B cell (primary cell): ENCODE data around the gene REG3G. TPM values are rescaled to one million over a fixed set of nuclear protein-coding genes. Genes with fewer than 3 reads are reported as not detected.

Source experiments
- ATAC-seq: fragments of 200-7000 bp; cut with Tn5 transposase; one replicate; pipeline ENCODE4 v1.10.0; 2021; ENCODE audit warnings: low read depth, mild to moderate bottlenecking, moderate number of reproducible peaks, moderate library complexity
- CTCF ChIA-PET: fragments of 350-600 bp; sonication (Branson Sonifier 250); formaldehyde crosslinking; loops from one replicate; lab custom pipeline; 2021; ENCODE audit warnings: antibody characterized with exemption, inconsistent platforms; lab: Charles Lee
- POLR2A ChIA-PET: fragments of 350-600 bp; sonication (Branson Sonifier 250); formaldehyde crosslinking; loops from one replicate; lab custom pipeline; 2021; ENCODE audit warnings: antibody characterized with exemption; lab: Charles Lee
- DNase-seq: peaks from one replicate; pipeline ENCODE4 v3.0.0; 2013
- H2AFZ ChIP-seq: 2 replicates; pipeline ENCODE4 v1.6.1; 2012; ENCODE audit warnings: mild to moderate bottlenecking, low read depth, low read length; ENCODE audit not compliant: insufficient read depth, poor library complexity, severe bottlenecking
- H3K27ac ChIP-seq, 2 donors: 1 replicate in 1 of 2; 2 replicates in 1 of 2; pipeline ENCODE4 v1.5.1; 2012 to 2013; ENCODE audit warnings: low read length in 2 of 2, mild to moderate bottlenecking in 2 of 2, moderate library complexity in 1 of 2
- H3K27me3 ChIP-seq, 4 experiments: fragments of 200-600 bp in 1 of 4; sonication (generic) in 1 of 4; replicated peaks in 1 of 4; 1 replicate in 2 of 4; 2 replicates in 2 of 4; pipeline versions ENCODE4 v1.6.1 to v1.7.0; 2013 to 2016; ENCODE audit warnings: low read length in 3 of 4, mild to moderate bottlenecking in 2 of 4, mixed read lengths in 1 of 4, moderate library complexity in 1 of 4; ENCODE audit not compliant: insufficient read depth in 4 of 4, control insufficient read depth in 3 of 4; ENCODE audit errors: control extremely low read depth in 1 of 4
- H3K36me3 ChIP-seq, 2 experiments: replicated peaks in 1 of 2; 1 replicate in 1 of 2; 2 replicates in 1 of 2; pipeline versions ENCODE4 v1.6.1 to v1.7.1; 2013; ENCODE audit warnings: low read length in 1 of 2; ENCODE audit not compliant: insufficient read depth in 2 of 2, control insufficient read depth in 1 of 2; ENCODE audit errors: control extremely low read depth in 1 of 2, extremely low read depth in 1 of 2
- H3K4me1 ChIP-seq, 2 donors: fragments of 200-600 bp in 1 of 2; sonication (generic) in 1 of 2; 1 replicate in 1 of 2; 2 replicates in 1 of 2; pipeline versions ENCODE4 v1.5.1 to v1.6.1; 2013 to 2017; ENCODE audit warnings: low read length in 2 of 2; ENCODE audit not compliant: control insufficient read depth in 2 of 2, insufficient read depth in 2 of 2
- H3K4me2 ChIP-seq: replicated peaks from 2 replicates; pipeline ENCODE3; 2012; ENCODE audit warnings: mild to moderate bottlenecking, low read depth, low read length; ENCODE audit not compliant: poor library complexity, severe bottlenecking
- H3K4me3 ChIP-seq, 5 experiments: fragments of 200-600 bp in 1 of 5; sonication (generic) in 1 of 5; 1 replicate in 3 of 5; 2 replicates in 2 of 5; pipeline versions ENCODE4 v1.5.1 to v1.7.0; 2011 to 2016; ENCODE audit warnings: low read length in 4 of 5, mild to moderate bottlenecking in 4 of 5, low read depth in 2 of 5, control low read depth in 1 of 5, moderate library complexity in 1 of 5; ENCODE audit not compliant: insufficient read depth in 1 of 5; ENCODE audit errors: control extremely low read depth in 1 of 5, extremely low read depth in 1 of 5
- H3K79me2 ChIP-seq: fragments of 200-600 bp; sonication (generic); one replicate; pipeline ENCODE4 v1.6.0; 2016; ENCODE audit warnings: low read length; ENCODE audit not compliant: control insufficient read depth, insufficient read depth
- H3K9ac ChIP-seq: fragments of 200-600 bp; sonication (generic); 2 replicates; pipeline ENCODE4 v1.6.1; 2017; ENCODE audit warnings: mild to moderate bottlenecking, low read length, moderate library complexity
- H3K9me3 ChIP-seq, 3 donors: one replicate each; pipeline versions ENCODE4 v1.6.1 to v1.7.1; 2013; ENCODE audit warnings: low read length in 2 of 3; ENCODE audit not compliant: control insufficient read depth in 2 of 3, insufficient read depth in 1 of 3; ENCODE audit errors: control extremely low read depth in 1 of 3
- H4K20me1 ChIP-seq: 2 replicates; pipeline ENCODE4 v1.6.0; 2012; ENCODE audit warnings: mild to moderate bottlenecking, low read length; ENCODE audit not compliant: insufficient read depth, control insufficient read depth, poor library complexity, severe bottlenecking
- H3K27ac Mint-ChIP-seq: one replicate; pipeline ENCODE4 v1.8.0; 2021; ENCODE audit warnings: mixed read lengths
- H3K27me3 Mint-ChIP-seq: one replicate; pipeline ENCODE4 v1.8.0; 2021; ENCODE audit warnings: mixed read lengths
- H3K4me1 Mint-ChIP-seq: one replicate; pipeline ENCODE4 v1.8.0; 2021; ENCODE audit warnings: mixed read lengths
- H3K4me3 Mint-ChIP-seq: one replicate; pipeline ENCODE4 v1.8.0; 2021; ENCODE audit warnings: mixed read lengths
- H3K9me3 Mint-ChIP-seq: one replicate; pipeline ENCODE4 v1.8.0; 2022; ENCODE audit warnings: mixed read lengths; ENCODE audit not compliant: insufficient read depth
- CTCF ChIP-seq: fragments of 200-600 bp; IDR thresholded peaks from one replicate; pipeline ENCODE4 v1.8.0; 2022; ENCODE audit warnings: antibody characterized with exemption, mild to moderate bottlenecking
- EZH2 ChIP-seq: IDR thresholded peaks from 2 replicates; pipeline ENCODE4 v1.6.1; 2012; ENCODE audit warnings: borderline replicate concordance, low read depth, mild to moderate bottlenecking, moderate library complexity, low read length; ENCODE audit not compliant: insufficient read depth, poor library complexity, severe bottlenecking
- WGBS: methylation state at CpG from one replicate; pipeline ENCODE4 v1.1.5; 2013; ENCODE audit warnings: missing lambda C conversion rate; ENCODE audit not compliant: insufficient coverage; 5-methylcytosine and 5-hydroxymethylcytosine counted together
- intact Hi-C: fragments of 100-400 bp; cut with micrococcal nuclease; formaldehyde crosslinking; loops from one replicate; pipeline ENCODE4 v1.10.0; 2022
- polyA plus RNA-seq: library from polyadenylated mRNA; depleted of rRNA; stranded (reverse); fragments of >200 nt; gene quantifications from 2 replicates; pipeline ENCODE4 v1.2.3, GENCODE V29; 2012
- total RNA-seq, 2 donors: library from RNA; stranded (reverse); fragments of 120-200 nt in 1 of 2; gene quantifications; 1 replicate in 1 of 2; 2 replicates in 1 of 2; pipeline versions ENCODE4 v1.2.3 to v1.2.4, GENCODE V29; 2013 to 2022

REG3G gene
- total and polyA plus RNA-seq, 2 donors (not counting 1 experiment from before 2014, with no cell fraction given): not detected

- no peaks in the 10 kb centered on the region for H3K4me1 Mint-ChIP-seq
- Histone ChIP-seq H3K9me3 (peaks cover 0 to 3% (median 0%) of the 10 kb centered on the region in 3 donors), H3K27ac (no peak overlapping the region), H3K4me2 (no peak overlapping the region), H2AFZ (no peak overlapping the region), H3K36me3 (no peaks in the 10 kb centered on the region), H3K4me3 (no peak overlapping the region), H3K4me1 (no peaks in the 10 kb centered on the region), H3K9ac (no peak overlapping the region), H3K79me2 (no peaks in the 10 kb centered on the region), H4K20me1 (no peaks in the 10 kb centered on the region), H3K27me3 (no peaks in the 10 kb centered on the region)
- DNase-seq: no peak
- ChIA-PET CTCF (no interaction called here), POLR2A (no interaction called here)
- H3K27ac Mint-ChIP-seq: no peak overlapping the region
- WGBS: 67% methylated on average over 3 of the region's 5 CpGs
- intact Hi-C loops: no loop called here
- no peak for TF ChIP-seq EZH2
- TF ChIP-seq CTCF: no peak
- H3K9me3 Mint-ChIP-seq: no peaks in the 10 kb centered on the region
- H3K4me3 Mint-ChIP-seq: no peak overlapping the region
- no peak for ATAC-seq
- H3K27me3 Mint-ChIP-seq: no peaks in the 10 kb centered on the region
Measured at GRCh38 chr2:79004680-79005079, 20.8 kb upstream of the REG3G start.

- Histone ChIP-seq H3K4me1 (no peaks in the 10 kb centered on the region), H3K79me2 (no peaks in the 10 kb centered on the region), H3K27ac (no peak overlapping the region), H3K9ac (no peak overlapping the region), H3K9me3 (peaks cover 0 to 3% (median 0%) of the 10 kb centered on the region in 3 donors), H3K36me3 (no peaks in the 10 kb centered on the region), H3K27me3 (no peaks in the 10 kb centered on the region), H3K4me3 (no peak overlapping the region), H2AFZ (no peak overlapping the region), H4K20me1 (no peaks in the 10 kb centered on the region), H3K4me2 (no peak overlapping the region)
- CTCF ChIA-PET: no interaction called here
- H3K4me3 Mint-ChIP-seq: no peak overlapping the region
- no peak for DNase-seq
- no peaks in the 10 kb centered on the region for H3K9me3 Mint-ChIP-seq
- intact Hi-C loops: no loop called here
- peaks cover 2% of the 10 kb centered on the region for H3K4me1 Mint-ChIP-seq
- TF ChIP-seq EZH2: no peak
- no peak for TF ChIP-seq CTCF
- ATAC-seq: no peak
- H3K27ac Mint-ChIP-seq: no peak overlapping the region
- 100% methylated on average over 1 of the region's 3 CpGs for WGBS
- POLR2A ChIA-PET: no interaction called here
- H3K27me3 Mint-ChIP-seq: no peaks in the 10 kb centered on the region
Measured at GRCh38 chr2:79005216-79005615, 20.3 kb upstream of the REG3G start.
